PC-9 (cell line): ENCODE measurements around the gene IL13.

ENCODE experiments used
- CTCF ChIP-seq: fragments of 200-600 bp; sonication (generic); conservative IDR thresholded peaks from 2 replicates; pipeline ENCODE4 v1.6.1; 2017; ENCODE audit warnings: mixed run types, antibody characterized with exemption, mild to moderate bottlenecking, moderate library complexity
- EZH2 ChIP-seq: fragments of 200-600 bp; sonication (generic); IDR thresholded peaks from 2 replicates; pipeline ENCODE4 v1.8.0; 2017; ENCODE audit warnings: antibody characterized with exemption, low read depth

DNA sequence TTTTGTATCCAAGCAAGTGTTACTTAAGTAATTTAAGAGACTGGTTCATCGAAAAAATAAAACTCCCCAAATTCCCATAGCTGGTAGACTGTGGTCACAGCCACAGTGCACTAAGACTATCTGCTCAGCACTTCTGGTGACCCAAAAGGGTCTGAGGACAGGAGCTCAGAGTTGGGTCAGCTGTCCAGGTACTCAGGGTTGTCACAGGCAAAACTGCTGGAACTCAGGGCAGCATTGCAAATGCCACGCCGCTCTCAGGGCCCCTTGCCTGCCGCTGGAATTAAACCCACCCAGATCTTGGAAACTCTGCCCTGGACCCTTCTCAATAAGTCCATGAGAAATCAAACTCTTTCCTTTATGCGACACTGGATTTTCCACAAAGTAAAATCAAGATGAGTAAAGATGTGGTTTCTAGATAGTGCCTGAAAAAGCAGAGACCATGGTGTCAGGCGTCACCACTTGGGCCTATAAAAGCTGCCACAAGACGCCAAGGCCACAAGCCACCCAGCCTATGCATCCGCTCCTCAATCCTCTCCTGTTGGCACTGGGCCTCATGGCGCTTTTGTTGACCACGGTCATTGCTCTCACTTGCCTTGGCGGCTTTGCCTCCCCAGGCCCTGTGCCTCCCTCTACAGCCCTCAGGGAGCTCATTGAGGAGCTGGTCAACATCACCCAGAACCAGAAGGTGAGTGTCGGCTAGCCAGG, at the start of gene IL13:
- TF ChIP-seq CTCF (no peak), EZH2 (no peak)
